ENCODE results near the gene ICA1L.

The ICA1L gene

GRCh38 chr2:202754936-202755335, 116.6 kb downstream of the ICA1L start:
- DNase-seq (ENCODE audit: low read depth) = no peak
- TF ChIP-seq CTCF (IDR thresholded peaks at IDR 0.05; ENCODE audit: low read depth, low read length, missing control alignments) = no peak
- H3K4me3 ChIP-seq (ENCODE audit: low read depth, low read length) = no peak overlapping the region

GRCh38 chr2:202752071-202752470, 119.5 kb downstream of the ICA1L start:
- no peak for TF ChIP-seq CTCF (IDR thresholded peaks at IDR 0.05; ENCODE audit: low read depth, low read length, missing control alignments)
- DNase-seq (ENCODE audit: low read depth) = no peak
- no peak overlapping the region for H3K4me3 ChIP-seq (ENCODE audit: low read depth, low read length)

- TF ChIP-seq CTCF (IDR thresholded peaks at IDR 0.05; ENCODE audit: low read depth, low read length, missing control alignments) = no peak
- DNase-seq (ENCODE audit: low read depth) = no peak
- no peak overlapping the region for H3K4me3 ChIP-seq (ENCODE audit: low read depth, low read length)
Measured at GRCh38 chr2:202750763-202751427, 120.7 kb downstream of the ICA1L start.

- H3K4me3 ChIP-seq (ENCODE audit: low read depth, low read length) = no peak overlapping the region
- no peak for TF ChIP-seq CTCF (IDR thresholded peaks at IDR 0.05; ENCODE audit: low read depth, low read length, missing control alignments)
Measured at GRCh38 chr2:202749477-202749876, 122.1 kb downstream of the ICA1L start.

GRCh38 chr2:202743613-202744012, 128.0 kb downstream of the ICA1L start:
- no peak for TF ChIP-seq CTCF (IDR thresholded peaks at IDR 0.05; ENCODE audit: low read depth, low read length, missing control alignments)
- DNase-seq (ENCODE audit: low read depth) = no peak
- H3K4me3 ChIP-seq (ENCODE audit: low read depth, low read length) = no peak overlapping the region

More at GRCh38 chr2:202749477-202749876, 122.1 kb downstream of the ICA1L start:
- DNase-seq (ENCODE audit: low read depth) = no peak

GRCh38 chr2:202736826-202737225, 134.7 kb downstream of the ICA1L start:
- no peak overlapping the region for H3K4me3 ChIP-seq (ENCODE audit: low read depth, low read length)
- no peak for DNase-seq (ENCODE audit: low read depth)
- TF ChIP-seq CTCF (IDR thresholded peaks at IDR 0.05; ENCODE audit: low read depth, low read length, missing control alignments) = no peak

GRCh38 chr2:202726070-202726469, 145.5 kb downstream of the ICA1L start:
- DNase-seq (ENCODE audit: low read depth) = no peak
- no peak overlapping the region for H3K4me3 ChIP-seq (ENCODE audit: low read depth, low read length)
- TF ChIP-seq CTCF (IDR thresholded peaks at IDR 0.05; ENCODE audit: low read depth, low read length, missing control alignments) = no peak
